Stimulated activated CD4-positive, alpha-beta T cell treated with anti-CD3 and anti-CD28 coated beads, TNF-alpha, amount 100 ng/mL, for 1 hour (primary cell): Measurements from ENCODE around the gene AUTS2.

Experiments used
- DNase-seq, 3 donors: peaks; one replicate each; pipeline ENCODE4 v3.0.0-alpha.2; 2020; ENCODE audit warnings: low read depth in 3 of 3, low spot score in 1 of 3

Gene AUTS2

DNA sequence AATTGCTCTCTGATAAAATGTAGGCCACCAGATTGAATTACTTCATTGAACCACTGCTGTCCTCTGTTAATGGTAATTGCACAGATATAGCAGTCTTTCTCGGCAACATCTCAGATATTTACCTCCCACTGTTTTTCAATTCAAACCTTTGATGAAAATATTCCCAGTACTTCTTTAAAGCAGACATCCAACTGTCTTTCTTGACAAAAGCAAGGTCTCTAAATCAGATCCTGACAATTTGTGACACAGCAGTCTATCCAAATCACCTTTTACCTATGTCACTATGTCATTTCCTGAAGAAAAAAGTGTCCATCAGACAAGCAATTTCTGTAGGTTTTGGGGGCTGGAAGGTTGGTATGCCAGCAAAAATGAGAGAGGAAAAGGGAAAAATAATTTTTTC, 555.7 kb downstream of the AUTS2 start:
- no peak for DNase-seq

- no peak for DNase-seq
Measured at GRCh38 chr7:70154521-70155180, 556.4 kb downstream of the AUTS2 start.

DNA sequence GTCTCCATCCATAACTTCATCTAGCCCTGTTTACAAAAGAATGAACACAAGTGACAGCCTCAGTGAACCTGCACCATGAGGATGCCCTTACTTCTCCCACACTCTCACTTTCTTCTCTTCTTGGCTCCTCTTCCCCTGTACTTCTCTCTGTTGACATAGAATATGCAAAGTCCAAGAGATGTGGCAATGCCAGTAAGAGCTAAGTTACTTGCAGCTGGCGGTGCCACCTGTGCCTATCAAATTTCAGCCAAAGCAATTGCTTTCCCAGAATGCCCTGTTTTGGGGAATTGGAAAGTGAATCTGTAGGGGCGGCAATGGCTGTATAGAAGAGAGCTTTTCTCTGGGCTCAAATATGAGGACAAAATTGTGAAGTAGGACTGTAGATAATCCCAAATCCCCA, 557.8 kb downstream of the AUTS2 start:
- DNase-seq: no peak

- no peak for DNase-seq
Measured at GRCh38 chr7:70159121-70159520, 560.8 kb downstream of the AUTS2 start.

GRCh38 chr7:70165477-70166170, 567.3 kb downstream of the AUTS2 start:
- DNase-seq: no peak

DNA sequence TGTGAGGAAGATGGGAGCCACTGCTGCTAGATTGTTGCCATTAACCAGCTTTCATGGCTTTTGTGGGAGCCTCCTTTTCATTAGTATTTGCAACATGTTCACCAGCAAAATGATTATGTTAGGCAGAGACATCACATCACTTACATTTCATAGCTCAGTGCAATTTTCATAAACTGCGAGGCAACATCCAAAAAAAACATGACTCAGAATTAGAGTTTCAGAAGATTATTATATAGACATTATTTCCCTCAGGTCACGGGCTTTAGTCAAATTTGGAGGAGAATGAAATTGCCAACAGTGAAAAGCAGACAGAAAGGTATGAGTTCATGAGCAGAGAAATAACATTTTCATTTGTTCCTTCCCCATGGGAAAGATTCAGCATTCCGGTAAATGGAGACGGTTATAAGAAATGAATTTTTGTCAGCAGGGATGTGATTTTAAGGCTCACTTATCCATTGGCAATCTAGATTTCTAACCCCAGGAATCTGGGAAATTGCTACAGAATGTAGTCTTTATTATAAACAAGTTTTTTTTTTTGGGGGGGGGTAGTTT, 573.2 kb downstream of the AUTS2 start:
- no peak for DNase-seq

DNA sequence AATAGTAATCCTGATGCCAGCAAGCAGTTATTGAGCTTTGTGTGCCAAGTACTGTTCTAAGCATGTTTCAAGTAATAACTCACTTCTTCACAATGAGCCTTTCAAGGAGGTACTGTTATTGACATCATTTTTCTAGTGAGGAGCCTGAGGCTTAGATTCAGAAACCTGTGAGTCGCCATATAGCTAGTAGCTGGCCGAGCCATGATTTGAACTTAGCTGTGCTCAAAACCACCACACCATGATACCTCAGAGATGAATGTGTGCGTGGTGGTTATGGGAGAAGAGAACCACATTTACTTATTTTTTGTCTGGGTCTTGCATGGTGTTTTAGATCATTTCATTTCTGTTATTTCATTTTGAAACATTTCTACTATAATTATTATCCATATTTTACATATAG, 578.9 kb downstream of the AUTS2 start:
- no peak for DNase-seq

DNA sequence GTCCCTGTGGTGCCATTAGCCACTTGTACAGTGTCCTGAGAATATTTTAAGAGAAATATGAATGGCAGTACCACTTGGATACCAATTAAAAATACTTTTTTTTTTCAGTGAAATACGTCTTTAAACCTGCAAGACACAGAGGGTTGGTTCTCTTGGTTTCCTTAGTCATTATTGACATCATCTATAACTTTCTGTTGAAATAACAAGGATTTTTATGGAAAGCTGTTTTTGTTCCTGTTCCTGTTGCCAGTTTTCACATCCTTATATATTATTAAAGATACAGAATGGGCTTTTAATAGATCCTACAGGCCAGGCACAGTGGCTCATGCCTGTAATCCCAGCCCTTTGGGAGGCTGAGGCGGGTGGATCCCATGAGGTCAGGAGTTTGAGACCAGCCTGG, 579.9 kb downstream of the AUTS2 start:
- no peak for DNase-seq

GRCh38 chr7:70178787-70179186, 580.5 kb downstream of the AUTS2 start:
- no peak for DNase-seq

DNA sequence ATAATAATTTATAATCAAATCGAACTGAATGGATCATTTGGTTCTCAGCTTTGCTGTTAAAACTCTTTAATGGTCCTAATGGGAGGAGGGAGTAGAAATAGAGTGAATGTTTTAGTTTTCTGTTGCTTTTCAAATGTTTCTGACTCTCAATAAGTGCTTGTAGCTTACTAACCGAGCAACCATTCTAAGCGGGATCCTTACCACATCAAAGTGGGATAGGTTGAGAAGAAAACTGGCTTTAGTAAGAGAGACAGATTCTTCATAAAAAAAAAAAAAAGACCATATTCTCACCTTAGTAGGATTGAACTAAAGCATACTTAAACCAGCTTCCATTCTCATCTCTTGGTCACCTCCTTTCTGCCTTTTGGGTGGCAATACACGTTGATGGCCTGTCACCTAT, 584.2 kb downstream of the AUTS2 start:
- DNase-seq: no peak

- no peak for DNase-seq
Measured at GRCh38 chr7:70183278-70183677, 585.0 kb downstream of the AUTS2 start.

DNA sequence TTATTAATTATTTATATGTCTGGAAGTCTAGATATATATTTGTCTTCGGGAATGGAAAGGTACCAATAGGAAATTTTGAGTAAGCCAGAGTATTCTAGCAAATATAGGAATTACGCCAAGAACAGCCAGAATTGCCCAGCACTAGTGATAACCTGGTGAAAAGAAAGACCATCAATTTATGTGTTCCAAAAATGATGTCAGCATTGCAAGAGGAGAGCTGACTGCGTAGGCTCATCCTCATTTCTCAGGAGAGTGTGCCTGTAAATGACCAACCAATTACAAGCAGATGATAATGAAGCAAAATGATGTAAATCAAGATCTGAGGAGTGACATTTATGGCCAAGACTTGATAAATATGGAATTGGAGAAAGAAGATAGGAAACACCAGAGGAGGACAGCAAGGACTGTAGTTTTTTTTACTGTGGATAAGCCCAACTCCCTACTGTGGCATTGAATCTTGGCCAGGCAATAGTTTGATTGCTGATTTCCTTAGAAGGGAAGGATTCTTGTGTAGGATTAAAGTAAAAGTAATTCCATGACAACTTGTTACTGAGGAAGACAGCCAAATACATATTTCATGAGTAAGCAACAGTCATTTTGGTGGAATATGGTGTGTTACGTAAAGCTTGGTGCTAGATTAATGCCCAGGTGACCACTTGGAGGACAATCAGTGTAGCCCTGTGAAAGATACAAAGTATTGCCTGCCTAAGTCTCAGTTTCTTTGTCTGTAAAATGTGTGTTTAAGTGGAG, 590.8 kb downstream of the AUTS2 start:
- no peak for DNase-seq

GRCh38 chr7:70189776-70190175, 591.5 kb downstream of the AUTS2 start:
- DNase-seq: no peak

- DNase-seq: no peak
Measured at GRCh38 chr7:70190281-70190680, 592.0 kb downstream of the AUTS2 start.

DNA sequence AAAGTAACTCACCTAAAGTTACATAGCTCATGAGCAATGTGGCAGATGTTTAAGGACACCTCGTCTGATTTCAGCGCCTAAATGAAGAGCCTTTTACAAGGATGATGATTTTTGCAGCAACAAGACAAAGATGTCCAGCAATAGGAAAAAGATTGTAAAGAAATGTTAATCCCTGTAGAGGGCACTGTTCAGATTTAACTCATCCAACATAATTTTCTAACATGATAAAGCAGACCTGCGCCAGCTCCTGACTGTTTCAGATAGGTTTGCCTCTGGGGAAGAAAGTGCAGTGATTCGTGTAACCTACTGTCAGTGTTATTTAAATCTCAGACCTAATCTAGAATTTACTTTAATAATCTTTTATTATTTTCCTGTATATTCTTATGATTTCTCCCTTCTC, 595.2 kb downstream of the AUTS2 start:
- DNase-seq: no peak

GRCh38 chr7:70208236-70209063, 610.2 kb downstream of the AUTS2 start:
- no peak for DNase-seq

DNA sequence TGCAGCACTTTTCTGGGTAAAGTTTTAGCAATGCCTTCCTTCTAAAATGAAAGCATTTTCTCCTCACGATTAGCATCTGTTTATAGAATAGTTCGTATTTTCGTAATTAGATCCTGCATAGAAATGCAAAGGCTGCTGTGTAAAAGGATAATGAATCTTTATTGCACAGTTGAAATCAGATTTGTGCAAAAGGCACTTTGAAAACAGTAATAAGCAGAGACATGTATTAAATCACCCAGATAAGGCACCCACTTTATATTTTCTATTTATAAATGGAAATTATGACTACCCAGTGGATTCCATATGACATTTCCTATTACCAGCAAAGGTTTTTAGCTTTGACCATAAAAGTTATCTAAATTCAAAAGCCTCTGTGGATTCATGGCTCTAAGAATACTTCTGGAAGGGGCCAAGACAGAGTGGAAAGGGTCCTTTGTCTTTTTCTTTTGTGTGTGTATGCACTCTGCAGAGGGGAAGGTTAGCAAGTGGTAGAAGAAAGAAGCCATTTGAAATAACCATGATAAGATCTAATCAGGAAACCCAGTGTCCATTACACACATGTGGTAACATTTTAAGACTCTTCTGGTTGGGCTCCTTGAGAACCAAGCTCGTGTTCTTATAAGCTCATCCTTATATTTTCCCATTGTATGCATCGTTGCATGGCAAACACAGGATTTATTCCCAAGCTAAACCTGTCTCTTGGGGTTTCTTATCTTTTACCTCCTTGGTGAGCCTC, 612.1 kb downstream of the AUTS2 start:
- DNase-seq: no peak

DNA sequence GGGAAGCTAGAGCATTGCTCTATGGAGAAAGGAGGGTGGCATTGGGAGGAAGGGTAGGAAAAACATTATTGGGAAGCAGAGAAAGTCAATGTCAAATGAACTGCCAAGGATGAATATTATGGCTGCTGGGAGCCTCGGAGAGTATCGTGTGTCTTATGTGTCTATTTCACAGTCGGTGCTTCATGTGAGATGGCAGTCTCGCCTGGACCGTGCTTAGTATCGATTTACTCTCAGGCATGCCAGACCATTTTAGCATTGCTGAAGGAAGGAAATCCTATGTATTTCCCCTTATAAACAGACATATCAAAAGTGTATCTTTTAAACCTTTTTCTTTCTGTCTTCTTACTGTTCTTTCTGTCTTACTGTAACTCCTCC, 612.6 kb downstream of the AUTS2 start:
- DNase-seq: no peak

DNA sequence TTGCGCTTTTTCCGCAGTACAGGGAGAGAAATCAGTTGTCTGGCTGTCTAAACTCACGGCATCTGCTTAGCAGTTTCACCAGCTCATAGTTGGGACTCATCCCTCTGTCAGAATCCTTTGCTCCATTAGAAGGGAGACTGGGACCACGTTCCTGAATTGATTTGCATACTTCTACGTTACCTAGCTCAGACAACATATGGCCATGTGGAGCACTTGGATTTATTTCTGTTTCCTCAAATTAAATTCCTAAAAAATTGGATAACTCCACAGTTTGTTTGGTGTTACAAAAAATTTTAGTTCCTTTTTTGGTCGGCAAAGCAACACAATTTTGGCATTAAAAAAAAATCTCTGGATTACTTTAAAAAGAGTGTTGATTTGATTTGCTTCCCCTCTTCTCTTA, 614.0 kb downstream of the AUTS2 start:
- no peak for DNase-seq

DNA sequence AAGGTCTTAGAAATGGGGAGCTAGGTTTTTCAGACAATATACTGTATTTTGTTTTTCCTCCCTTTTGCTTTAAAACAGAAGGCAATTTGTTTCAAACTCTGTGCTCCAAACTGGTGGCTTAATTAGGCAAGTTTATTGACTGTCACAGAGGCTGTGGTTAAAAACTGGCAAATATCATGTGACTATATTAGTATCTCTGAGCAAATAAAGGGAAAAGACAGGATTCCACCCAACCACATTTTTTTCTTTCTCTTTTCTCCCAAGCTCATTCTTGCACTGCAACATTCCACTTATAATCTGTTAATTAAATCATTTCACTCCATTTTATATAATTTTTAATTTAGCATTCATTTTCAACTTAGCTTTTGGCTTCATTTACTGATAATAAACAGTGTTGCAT, 615.8 kb downstream of the AUTS2 start:
- no peak for DNase-seq

DNA sequence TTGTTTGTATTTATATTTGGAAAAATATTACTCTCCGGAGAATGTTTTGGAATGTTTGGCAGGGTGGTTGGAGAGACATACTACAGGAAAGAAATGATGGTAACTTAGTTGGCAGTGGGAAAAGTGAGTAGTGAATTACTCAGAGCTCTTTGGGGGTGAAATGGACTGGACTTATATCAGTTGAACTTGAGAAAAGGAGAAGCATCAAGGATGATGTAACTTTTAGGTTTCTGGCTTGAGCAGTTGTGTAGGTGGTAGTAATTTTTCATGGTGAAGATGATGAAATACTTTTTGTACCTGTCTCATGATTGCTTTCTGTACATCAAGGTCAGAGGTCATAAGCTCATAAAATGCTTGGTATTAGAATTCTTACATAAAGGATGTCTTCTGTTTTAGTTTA, 617.2 kb downstream of the AUTS2 start:
- DNase-seq: no peak
